NCI-H82 (cell line): Measurements from ENCODE around the gene VPS39.
"Not testable (repeated sequence)": the region's sequence is repeated elsewhere in the genome, so short reads cannot be mapped to it uniquely, and the experiment has no call there.

Experiments
- DNase-seq: peaks from one replicate; lab custom pipeline; 2025; lab: John Stamatoyannopoulos, UW

VPS39 gene

GRCh38 chr15:42207674-42208579 lies at the start of gene VPS39:
VPS39 (minus strand) TSS chr15:42208304; CDS start chr15:42208153, 151 bp downstream.
- peak; percentile 95 for DNase-seq

GRCh38 chr15:42253300-42253699 lies 45.2 kb upstream of the VPS39 start:
- DNase-seq = no peak

GRCh38 chr15:42240823-42241222 lies 32.7 kb upstream of the VPS39 start:
- DNase-seq = no peak

- no peak for DNase-seq
These were observed 31.6 kb upstream of the VPS39 start for GRCh38 chr15:42239528-42240182.

DNA sequence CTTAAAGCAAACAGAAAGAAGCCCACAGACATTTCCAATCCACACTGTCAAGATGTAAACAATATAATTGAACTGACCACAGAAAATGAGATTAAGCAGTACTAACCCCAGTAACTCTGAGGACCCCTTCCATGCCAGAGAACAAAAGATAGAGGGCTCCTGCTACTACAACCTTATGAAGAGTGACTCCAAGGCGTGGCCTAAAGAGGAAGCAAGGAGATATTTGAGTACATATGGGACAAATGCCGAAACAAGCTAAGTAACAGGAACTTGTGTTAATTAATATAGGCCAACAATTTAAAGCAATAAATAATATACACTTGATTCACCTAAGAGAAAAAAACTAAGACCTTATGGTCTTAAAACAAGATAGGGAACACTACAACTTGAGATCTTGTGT lies 25.0 kb upstream of the VPS39 start:
- DNase-seq = no peak

GRCh38 chr15:42232606-42233005 lies 24.5 kb upstream of the VPS39 start:
- DNase-seq = no peak

DNA sequence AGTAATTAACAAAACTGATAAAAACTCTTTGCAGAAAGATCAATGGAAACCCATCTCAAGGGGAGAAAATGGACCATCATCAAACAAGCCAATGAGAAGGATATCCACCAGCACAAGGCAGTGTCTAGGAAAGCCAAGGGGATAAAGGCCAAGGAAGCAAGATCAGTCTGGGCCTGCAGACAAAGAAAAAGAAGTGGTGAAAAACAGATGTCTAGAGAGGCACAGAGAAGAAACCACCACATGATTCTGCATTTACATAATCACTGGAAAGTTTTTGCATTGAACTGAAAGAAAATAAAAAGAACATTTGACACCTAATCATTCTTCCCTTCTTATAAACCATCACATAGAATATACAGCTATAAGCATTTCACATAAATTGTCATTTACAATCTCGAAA lies 23.0 kb upstream of the VPS39 start:
- no peak for DNase-seq

- DNase-seq = not testable (repeated sequence)
These were observed 20.9 kb upstream of the VPS39 start for GRCh38 chr15:42228981-42229380.

DNA sequence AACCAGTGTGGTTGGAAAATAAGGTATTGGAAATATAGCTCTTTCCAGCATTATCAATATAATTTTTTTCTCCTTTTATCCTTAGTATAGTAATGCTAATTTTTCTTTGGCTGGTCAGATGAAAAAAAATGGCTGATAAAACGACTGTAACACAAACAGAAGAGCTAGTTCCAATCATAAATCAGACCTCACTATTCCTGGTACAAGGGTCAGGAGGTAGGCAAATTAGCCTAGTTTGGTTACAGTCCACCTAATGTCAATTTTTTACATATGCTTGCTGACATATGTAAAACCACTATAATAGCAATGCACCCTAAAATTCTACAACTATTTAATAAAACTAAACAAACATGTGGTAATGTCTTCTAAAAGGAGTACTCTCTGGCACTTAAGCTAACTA lies 19.9 kb upstream of the VPS39 start:
- no peak for DNase-seq

GRCh38 chr15:42226648-42227047 lies 18.5 kb upstream of the VPS39 start:
- DNase-seq = no peak

DNA sequence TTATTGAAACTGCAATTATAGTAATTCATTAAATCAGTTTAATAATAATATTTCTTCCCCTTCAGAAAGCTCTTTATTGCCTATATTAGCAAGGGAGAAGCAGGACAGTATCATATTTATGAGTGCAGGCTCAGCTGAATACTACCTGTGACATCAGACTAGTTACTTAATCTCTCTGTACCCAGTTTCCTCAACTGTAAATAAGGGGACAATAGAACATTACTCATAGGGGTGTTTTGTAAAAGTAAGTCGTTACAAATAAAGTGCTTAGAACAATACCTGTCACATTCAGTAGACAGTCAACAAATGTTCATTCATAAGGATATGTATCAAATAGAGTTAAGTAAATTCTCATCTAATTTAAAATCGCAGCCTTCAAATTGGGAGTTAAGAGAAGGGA lies 12.1 kb upstream of the VPS39 start:
- no peak for DNase-seq

- DNase-seq = no peak
These were observed 11.0 kb upstream of the VPS39 start for GRCh38 chr15:42218953-42219592.

- DNase-seq = no peak
These were observed 9.5 kb upstream of the VPS39 start for GRCh38 chr15:42217568-42217967.

DNA sequence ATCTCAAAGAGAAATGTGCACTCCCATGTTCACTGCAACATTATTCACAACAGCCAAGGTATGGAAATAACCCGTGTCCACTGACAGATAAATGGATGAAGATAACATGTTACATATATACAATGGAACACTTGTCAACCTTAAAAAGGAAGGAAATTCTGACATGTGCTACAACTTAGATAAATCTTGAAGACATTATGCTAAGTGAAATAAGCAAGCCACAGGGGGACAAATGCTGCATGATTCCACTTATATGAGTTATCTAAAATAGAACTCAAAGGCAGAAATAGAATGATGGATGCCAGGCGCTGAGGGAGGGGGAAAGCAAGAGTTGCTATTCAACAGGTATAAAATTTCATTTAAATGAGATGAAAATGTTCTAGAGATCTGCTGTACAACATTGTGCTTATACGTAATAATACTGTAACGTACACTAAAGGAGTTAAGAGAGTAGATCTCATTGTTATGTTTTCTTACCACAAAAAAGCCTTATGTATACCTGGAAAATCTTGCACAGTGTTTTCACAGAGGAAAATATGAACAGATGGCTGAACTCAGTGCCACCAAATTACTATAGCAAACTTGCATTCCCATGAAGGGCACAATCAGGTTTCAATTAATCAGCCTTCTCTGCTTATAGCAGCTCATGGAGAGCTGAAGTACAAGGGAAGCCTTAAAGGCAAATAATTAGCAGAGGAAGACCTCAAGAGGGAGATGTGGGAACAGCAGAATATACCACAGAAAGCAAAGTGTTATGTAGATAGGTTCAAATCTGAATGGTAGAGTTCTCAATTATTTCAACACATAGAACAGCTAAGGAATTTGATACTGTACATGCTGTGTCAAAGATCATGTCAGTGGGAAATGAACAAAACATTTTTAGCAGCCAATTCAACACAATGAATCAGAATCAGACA lies 8.1 kb upstream of the VPS39 start:
- peak; percentile 60 for DNase-seq

- no peak for DNase-seq
These were observed 6.5 kb upstream of the VPS39 start for GRCh38 chr15:42214600-42214999.

GRCh38 chr15:42213511-42213910 lies 5.4 kb upstream of the VPS39 start:
- DNase-seq = peak; percentile 24

DNA sequence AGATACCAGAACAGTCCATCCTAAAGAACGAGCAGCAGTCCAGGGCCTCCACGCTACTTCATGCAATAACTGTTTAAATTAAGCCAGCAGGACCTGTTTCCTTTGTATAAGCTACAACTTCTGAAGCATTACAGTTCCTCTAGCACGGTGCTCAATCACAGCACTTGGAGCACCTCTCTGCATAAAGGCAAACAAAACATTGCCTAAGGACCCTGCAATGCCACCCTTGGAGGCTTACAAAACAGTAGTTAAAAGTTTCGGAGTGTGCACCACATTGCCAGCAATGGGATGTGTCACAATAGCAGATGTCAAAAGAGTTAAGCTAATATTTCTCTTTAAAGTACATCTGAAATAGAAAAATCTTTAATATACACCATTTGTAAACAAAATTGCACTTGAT lies 2.6 kb upstream of the VPS39 start:
- no peak for DNase-seq

DNA sequence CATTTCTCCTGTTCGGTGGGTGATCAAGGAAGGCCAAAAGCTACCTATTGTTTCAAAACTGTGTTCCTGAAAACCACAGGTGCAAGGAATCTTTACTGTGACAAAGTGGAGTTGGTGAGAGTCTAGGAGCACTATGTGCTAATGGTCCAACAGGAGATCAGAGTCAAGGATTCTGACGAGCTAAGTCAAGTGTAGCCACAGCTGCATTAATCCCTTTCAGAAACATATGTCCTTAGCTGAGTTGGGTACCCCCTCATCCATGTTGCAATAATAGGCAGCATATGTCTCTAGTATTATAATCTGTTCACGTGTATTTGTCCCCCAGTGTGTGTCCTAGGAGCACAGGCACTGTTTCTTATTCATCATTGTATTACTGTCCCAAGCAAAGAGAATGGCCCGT lies 1.7 kb downstream of the VPS39 start:
- DNase-seq = peak; percentile 91

GRCh38 chr15:42203891-42204290 lies 4.2 kb downstream of the VPS39 start:
- peak; percentile 19 for DNase-seq

DNA sequence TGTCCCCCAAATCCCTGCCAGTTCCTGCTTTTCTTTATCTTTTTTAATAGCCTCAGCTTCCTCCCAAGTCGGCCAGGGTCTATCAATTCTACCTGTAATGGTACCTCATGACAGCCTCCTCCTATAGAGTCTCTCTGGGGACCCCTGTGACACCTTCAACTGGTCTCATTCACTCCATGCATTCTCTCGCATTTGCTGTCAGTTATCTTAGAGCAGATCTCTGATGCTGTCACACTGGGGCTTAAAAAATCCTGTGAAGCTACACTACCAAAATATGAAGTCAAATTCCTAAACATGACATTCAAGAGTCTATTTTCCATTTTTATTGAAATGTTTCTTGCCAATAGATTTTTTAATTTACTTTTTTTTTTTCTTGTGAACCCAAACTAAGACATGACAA lies 5.5 kb downstream of the VPS39 start:
- DNase-seq = no peak

GRCh38 chr15:42201801-42202200 lies 6.3 kb downstream of the VPS39 start:
- DNase-seq = no peak

DNA sequence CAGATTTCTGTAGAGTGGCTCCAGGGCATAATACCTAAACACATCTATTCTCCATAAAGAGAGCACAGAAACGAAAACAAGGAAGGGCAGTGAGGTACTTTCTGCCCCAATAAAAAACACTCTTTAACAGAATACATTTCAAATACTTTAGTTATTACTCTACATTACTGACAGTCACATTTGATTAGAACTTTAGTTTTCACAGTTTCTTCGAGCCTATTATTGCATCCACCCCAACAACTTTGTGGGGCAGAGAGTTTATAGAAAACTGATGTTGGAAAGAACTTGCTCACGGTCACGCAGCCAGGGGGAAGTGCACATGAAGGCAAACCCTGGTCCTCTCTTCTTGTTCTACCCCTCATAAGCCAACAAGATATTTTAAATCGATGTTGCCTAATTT lies 9.0 kb downstream of the VPS39 start:
- no peak for DNase-seq
